H1 (cell line): ENCODE results near the gene CCNT1. TPM values are rescaled to one million over a fixed set of nuclear protein-coding genes. Genes with fewer than 3 reads are reported as not detected.

Experiments
- CTCF ChIA-PET: fragments of 300-600 bp; sonication (Branson Sonifier 250); formaldehyde crosslinking; loops from one replicate; lab custom pipeline; 2021; ENCODE audit not compliant: partially characterized antibody; lab: Charles Lee
- POLR2A ChIA-PET: fragments of 300-600 bp; sonication (Branson Sonifier 250); formaldehyde crosslinking; loops from one replicate; lab custom pipeline; 2021; ENCODE audit warnings: inconsistent platforms; ENCODE audit not compliant: partially characterized antibody; lab: Charles Lee
- DNase-seq, 2 experiments: peaks; one replicate each; pipeline versions ENCODE4 v3.0.0 to v3.0.0-alpha.2; 2010 to 2022; ENCODE audit warnings: low spot score in 2 of 2, low read depth in 1 of 2, mixed read lengths in 1 of 2
- FAIRE-seq: peaks from 2 replicates; lab custom pipeline; 2011; peaks lifted over from hg19 to GRCh38; lab: Jason Lieb, UNC
- H2AFZ ChIP-seq: 2 replicates; pipeline ENCODE4 v1.8.1; 2012; ENCODE audit warnings: low read length, inconsistent platforms
- H2AK5ac ChIP-seq: 2 replicates; pipeline ENCODE4 v1.6.1; 2013; ENCODE audit warnings: low read depth, low read length
- H2BK120ac ChIP-seq: replicated peaks from 2 replicates; pipeline ENCODE3; 2013; ENCODE audit warnings: low read depth, low read length, inconsistent platforms
- H2BK12ac ChIP-seq: 2 replicates; pipeline ENCODE4 v1.6.1; 2013; ENCODE audit warnings: low read depth, low read length
- H2BK15ac ChIP-seq: 2 replicates; pipeline ENCODE4 v1.6.1; 2013; ENCODE audit warnings: low read length
- H2BK20ac ChIP-seq: 2 replicates; pipeline ENCODE4 v1.6.1; 2013; ENCODE audit warnings: low read length
- H2BK5ac ChIP-seq: 2 replicates; pipeline ENCODE4 v1.6.1; 2013; ENCODE audit warnings: low read depth, low read length
- H3K14ac ChIP-seq: 2 replicates; pipeline ENCODE4 v1.6.1; 2013; ENCODE audit warnings: inconsistent platforms; ENCODE audit not compliant: insufficient read length
- H3K18ac ChIP-seq: 2 replicates; pipeline ENCODE4 v1.6.1; 2013; ENCODE audit warnings: low read length; ENCODE audit errors: extremely low read depth
- H3K23ac ChIP-seq: 2 replicates; pipeline ENCODE4 v1.6.1; 2013; ENCODE audit warnings: inconsistent platforms; ENCODE audit not compliant: insufficient read length
- H3K23me2 ChIP-seq: 2 replicates; pipeline ENCODE4 v1.6.1; 2013; ENCODE audit warnings: low read depth, low read length
- H3K27ac ChIP-seq: 2 replicates; pipeline ENCODE4 v1.6.1; 2011; ENCODE audit warnings: low read depth, low read length, inconsistent platforms
- H3K27me3 ChIP-seq, 4 experiments: replicated peaks in 1 of 4; 1 replicate in 1 of 4; 2 replicates in 3 of 4; pipeline versions ENCODE4 v1.6.1 to v1.8.1; 2011 to 2013; ENCODE audit warnings: low read length in 3 of 4, mild to moderate bottlenecking in 3 of 4, inconsistent platforms in 2 of 4, mixed read lengths in 2 of 4, moderate library complexity in 1 of 4; ENCODE audit not compliant: control insufficient read depth in 3 of 4, insufficient read depth in 3 of 4; ENCODE audit errors: extremely low read depth in 1 of 4
- H3K36me3 ChIP-seq, 4 experiments: 2 replicates each; pipeline versions ENCODE4 v1.6.1 to v1.8.1; 2011 to 2013; ENCODE audit warnings: mild to moderate bottlenecking in 4 of 4, low read length in 3 of 4, moderate library complexity in 2 of 4, control low read depth in 1 of 4, inconsistent platforms in 1 of 4; ENCODE audit not compliant: insufficient read depth in 4 of 4, control insufficient read depth in 2 of 4
- H3K4ac ChIP-seq: replicated peaks from 2 replicates; pipeline ENCODE3; 2013; ENCODE audit warnings: low read length, low read depth, mixed read lengths, inconsistent platforms; ENCODE audit not compliant: insufficient read length
- H3K4me1 ChIP-seq, 4 experiments: replicated peaks in 1 of 4; 1 replicate in 1 of 4; 2 replicates in 3 of 4; pipeline versions ENCODE4 v1.6.1 to v1.8.1; 2011 to 2013; ENCODE audit warnings: low read length in 3 of 4, inconsistent platforms in 2 of 4, mixed read lengths in 1 of 4; ENCODE audit not compliant: insufficient read depth in 4 of 4, control insufficient read depth in 3 of 4
- H3K4me2 ChIP-seq, 2 experiments: 2 replicates each; pipeline versions ENCODE4 v1.6.1 to v1.8.1; 2011 to 2013; ENCODE audit warnings: low read depth in 2 of 2, low read length in 2 of 2, control low read depth in 1 of 2, inconsistent platforms in 1 of 2, mild to moderate bottlenecking in 1 of 2; ENCODE audit not compliant: insufficient read depth in 1 of 2
- H3K4me3 ChIP-seq, 4 experiments: fragments of 200-600, 300-600 bp in 1 of 4; sonication (generic), shearing (Covaris generic), sonication (Bioruptor Twin) in 1 of 4; 2 replicates each; pipeline versions ENCODE4 v1.5.1 to v1.8.1; 2011 to 2016; ENCODE audit warnings: low read length in 4 of 4, low read depth in 3 of 4, control low read depth in 2 of 4, inconsistent platforms in 2 of 4, mild to moderate bottlenecking in 2 of 4, mixed read lengths in 1 of 4, moderate library complexity in 1 of 4; ENCODE audit not compliant: insufficient read depth in 2 of 4; ENCODE audit errors: extremely low read depth in 1 of 4
- H3K56ac ChIP-seq: replicated peaks from 2 replicates; pipeline ENCODE3; 2013; ENCODE audit warnings: low read depth, mild to moderate bottlenecking, mixed read lengths, low read length, inconsistent platforms; ENCODE audit not compliant: insufficient read length
- H3K79me1 ChIP-seq: 2 replicates; pipeline ENCODE4 v1.6.1; 2013; ENCODE audit warnings: low read depth, low read length, control low read depth
- H3K79me2 ChIP-seq, 2 experiments: 2 replicates each; pipeline versions ENCODE4 v1.6.1 to v1.8.1; 2012 to 2013; ENCODE audit warnings: low read length in 2 of 2, mild to moderate bottlenecking in 2 of 2, inconsistent platforms in 1 of 2; ENCODE audit not compliant: insufficient read depth in 2 of 2, control insufficient read depth in 1 of 2
- H3K9ac ChIP-seq, 4 experiments: replicated peaks in 1 of 4; 1 replicate in 1 of 4; 2 replicates in 3 of 4; pipeline versions ENCODE4 v1.6.1 to v1.8.1; 2011 to 2013; ENCODE audit warnings: low read depth in 3 of 4, low read length in 3 of 4, control low read depth in 2 of 4, mild to moderate bottlenecking in 2 of 4, moderate library complexity in 2 of 4, inconsistent platforms in 1 of 4; ENCODE audit errors: extremely low read depth in 1 of 4
- H3K9me3 ChIP-seq, 2 experiments: 2 replicates each; pipeline versions ENCODE4 v1.6.1 to v1.8.1; 2012 to 2013; ENCODE audit warnings: mild to moderate bottlenecking in 2 of 2, moderate library complexity in 2 of 2, control low read depth in 1 of 2, inconsistent platforms in 1 of 2, low read depth in 1 of 2, low read length in 1 of 2, mixed read lengths in 1 of 2; ENCODE audit not compliant: insufficient read depth in 2 of 2
- H4K20me1 ChIP-seq, 2 experiments: replicated peaks in 1 of 2; 2 replicates each; pipeline versions ENCODE3 to v1.8.1; 2011 to 2013; ENCODE audit warnings: inconsistent platforms in 2 of 2, low read length in 2 of 2, mild to moderate bottlenecking in 1 of 2; ENCODE audit not compliant: insufficient read depth in 2 of 2, control insufficient read depth in 1 of 2
- H4K5ac ChIP-seq: 2 replicates; pipeline ENCODE4 v1.6.1; 2013; ENCODE audit warnings: low read length, low read depth, mixed read lengths, inconsistent platforms; ENCODE audit not compliant: insufficient read length
- H4K8ac ChIP-seq: 2 replicates; pipeline ENCODE4 v1.8.0; 2013; ENCODE audit warnings: mild to moderate bottlenecking, moderate library complexity, low read length, inconsistent platforms; ENCODE audit not compliant: insufficient read depth; ENCODE audit errors: extremely low read depth
- H4K91ac ChIP-seq: replicated peaks from 2 replicates; pipeline ENCODE3; 2013; ENCODE audit warnings: low read length, mixed read lengths, inconsistent platforms; ENCODE audit not compliant: insufficient read length
- KDM4A ChIP-seq: IDR thresholded peaks from one replicate; pipeline ENCODE4 v1.7.1; 2012; ENCODE audit warnings: low read depth, mild to moderate bottlenecking, moderate library complexity, low read length, inconsistent platforms; ENCODE audit not compliant: severe bottlenecking
- SIRT6 ChIP-seq: IDR thresholded peaks from one replicate; pipeline ENCODE4 v1.7.1; 2012; ENCODE audit warnings: low read length, inconsistent platforms
- TEAD4 ChIP-seq: IDR thresholded peaks from 2 replicates; pipeline ENCODE4 v1.6.1; 2012; ENCODE audit warnings: low read depth, low read length, inconsistent platforms, mixed read lengths
- ZNF274 ChIP-seq: IDR thresholded peaks from 2 replicates; pipeline ENCODE4 v1.7.0; 2012; ENCODE audit warnings: low read length, borderline replicate concordance; ENCODE audit errors: extremely low read depth
- WGBS, 2 experiments: shearing (Covaris generic) in 1 of 2; methylation state at CpG; one replicate each; pipeline versions ENCODE4 v1.1.6 to v1.1.7; 2013 to 2015; ENCODE audit warnings: low lambda C conversion rate in 2 of 2, mixed read lengths in 2 of 2, inconsistent platforms in 1 of 2, low coverage in 1 of 2, missing lambda C conversion rate in 1 of 2; ENCODE audit not compliant: insufficient replicate concordance in 2 of 2, insufficient coverage in 1 of 2, insufficient read length in 1 of 2; ENCODE audit errors: extremely low coverage in 1 of 2, missing lambda C conversion rate in 1 of 2; 5-methylcytosine and 5-hydroxymethylcytosine counted together
- polyA plus RNA-seq, 7 experiments: library from polyadenylated mRNA; depleted of rRNA in 3 of 7; stranded (reverse) in 5 of 7; unstranded in 2 of 7; fragments of >200 nt in 5 of 7; fragments of 200-250 nt in 2 of 7; gene quantifications; 1 replicate in 5 of 7; 2 replicates in 1 of 7; 4 replicates in 1 of 7; pipeline versions ENCODE4 v1.2.1 to v1.2.3, GENCODE V29; 2011 to 2013; ENCODE audit warnings: missing spikeins in 2 of 7, mixed read lengths in 2 of 7
- total RNA-seq: library from RNA; stranded (reverse); fragmentation: NEBNext Ultra II Directional; extraction: Animal tissue kit (Norgen Biotek cat#: 25700); gene quantifications from 2 replicates; pipeline ENCODE4 v1.2.1, GENCODE V29; 2021

CCNT1 gene
- total and polyA plus RNA-seq, 2 of the 8 experiments (the other 6 are each of a cell fraction or from before 2014, with no cell fraction given): 13.2 to 45.9 TPM

- 83% methylated on average over 5 of the region's 5 CpGs; no CpG with 5 or more reads in 1 of the 2 experiments for WGBS, 2 experiments
- Histone ChIP-seq H4K5ac (no peak overlapping the region), H3K36me3 (no peaks in the 10 kb centered on the region), H4K91ac (no peak overlapping the region), H3K18ac (no peak overlapping the region), H3K14ac (no peak overlapping the region), H2BK120ac (no peak overlapping the region), H3K79me1 (no peaks in the 10 kb centered on the region), H2BK12ac (no peak overlapping the region), H4K20me1 (no peaks in the 10 kb centered on the region), H2BK15ac (no peak overlapping the region), H2AFZ (no peak overlapping the region), H3K4me1 (no peaks in the 10 kb centered on the region), H3K4me3 (no peak overlapping the region), H3K23me2 (no peaks in the 10 kb centered on the region), H3K9ac (no peak overlapping the region), H3K27ac (no peak overlapping the region), H2AK5ac (no peak overlapping the region), H3K9me3 (no peaks in the 10 kb centered on the region), H4K8ac (no peak overlapping the region), H2BK20ac (no peak overlapping the region), H3K4ac (no peak overlapping the region), H3K27me3 (no peaks in the 10 kb centered on the region), H3K4me2 (no peak overlapping the region), H3K23ac (no peak overlapping the region), H3K56ac (no peak overlapping the region), H3K79me2 (no peaks in the 10 kb centered on the region), H2BK5ac (no peak overlapping the region)
- FAIRE-seq: no peak
- CTCF ChIA-PET: no interaction called here
- DNase-seq: no peak
- POLR2A ChIA-PET: interaction anchor here (1.1 kb wide), 1 partner anchor 131 kb away, joined by 3 read pairs; no protein-coding TSS in a partner anchor
- TF ChIP-seq ZNF274: no peak
- no peak for TF ChIP-seq SIRT6
- TF ChIP-seq KDM4A: no peak
- no peak for TF ChIP-seq TEAD4
Observed at GRCh38 chr12:48728807-48729206, 12.3 kb upstream of the CCNT1 start.
